ENCODE data around the gene GNB1. TPM values are rescaled to one million over a fixed set of nuclear protein-coding genes. Genes with fewer than 3 reads are reported as not detected.
"Not testable (repeated sequence)": the region's sequence is repeated elsewhere in the genome, so short reads cannot be mapped to it uniquely, and the experiment has no call there.

The GNB1 gene
- total RNA-seq, 1 donor from 2014 or later, result 327 TPM

- DNase-seq (ENCODE audit: low spot score, unreplicated experiment), result no peak
- Mint-ChIP-seq H3K4me3 (ENCODE audit: low read depth) (no peak overlapping the region), H3K9me3 (ENCODE audit: low read depth) (peaks cover 8% of the 10 kb centered on the region), H3K4me1 (ENCODE audit: low read depth) (no peaks in the 10 kb centered on the region), H3K27me3 (peaks cover 9% of the 10 kb centered on the region), H3K27ac (no peak overlapping the region), H3K36me3 (ENCODE audit: insufficient read depth) (no peaks in the 10 kb centered on the region)
- TF ChIP-seq, protein P1, sequence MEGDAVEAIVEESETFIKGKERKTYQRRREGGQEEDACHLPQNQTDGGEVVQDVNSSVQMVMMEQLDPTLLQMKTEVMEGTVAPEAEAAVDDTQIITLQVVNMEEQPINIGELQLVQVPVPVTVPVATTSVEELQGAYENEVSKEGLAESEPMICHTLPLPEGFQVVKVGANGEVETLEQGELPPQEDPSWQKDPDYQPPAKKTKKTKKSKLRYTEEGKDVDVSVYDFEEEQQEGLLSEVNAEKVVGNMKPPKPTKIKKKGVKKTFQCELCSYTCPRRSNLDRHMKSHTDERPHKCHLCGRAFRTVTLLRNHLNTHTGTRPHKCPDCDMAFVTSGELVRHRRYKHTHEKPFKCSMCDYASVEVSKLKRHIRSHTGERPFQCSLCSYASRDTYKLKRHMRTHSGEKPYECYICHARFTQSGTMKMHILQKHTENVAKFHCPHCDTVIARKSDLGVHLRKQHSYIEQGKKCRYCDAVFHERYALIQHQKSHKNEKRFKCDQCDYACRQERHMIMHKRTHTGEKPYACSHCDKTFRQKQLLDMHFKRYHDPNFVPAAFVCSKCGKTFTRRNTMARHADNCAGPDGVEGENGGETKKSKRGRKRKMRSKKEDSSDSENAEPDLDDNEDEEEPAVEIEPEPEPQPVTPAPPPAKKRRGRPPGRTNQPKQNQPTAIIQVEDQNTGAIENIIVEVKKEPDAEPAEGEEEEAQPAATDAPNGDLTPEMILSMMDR (IDR thresholded peaks at IDR 0.05; ENCODE audit: unreplicated experiment), result no peak
Measured at GRCh38 chr1:1937549-1938275, 46.8 kb upstream of the GNB1 start.

DNA sequence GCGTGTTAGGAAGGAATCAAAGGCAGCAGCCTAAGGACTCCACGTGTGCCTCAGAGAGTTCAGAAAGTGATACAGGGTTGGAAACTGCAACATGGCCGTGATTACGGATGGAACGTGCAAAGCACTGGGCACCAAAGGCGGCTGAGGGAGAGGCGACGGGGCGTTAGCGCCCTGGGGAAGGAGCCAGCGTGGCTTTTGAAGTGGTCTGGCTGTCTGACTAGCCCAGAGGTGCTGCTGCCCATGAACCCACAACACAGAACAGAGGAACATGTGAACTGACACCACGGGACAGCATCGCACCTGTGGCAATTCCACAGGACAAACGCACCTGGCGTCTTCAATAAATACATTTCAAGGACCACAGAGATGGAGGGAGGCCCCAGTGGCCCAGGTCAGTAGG lies 46.2 kb upstream of the GNB1 start:
- Mint-ChIP-seq H3K4me1 (ENCODE audit: low read depth) (no peaks in the 10 kb centered on the region), H3K36me3 (ENCODE audit: insufficient read depth) (no peaks in the 10 kb centered on the region), H3K4me3 (ENCODE audit: low read depth) (no peak overlapping the region), H3K27ac (no peak overlapping the region), H3K9me3 (ENCODE audit: low read depth) (peaks cover 8% of the 10 kb centered on the region), H3K27me3 (peaks cover 9% of the 10 kb centered on the region)
- no peak for DNase-seq (ENCODE audit: low spot score, unreplicated experiment)
- TF ChIP-seq, protein P1 (IDR thresholded peaks at IDR 0.05; ENCODE audit: unreplicated experiment), result no peak

DNA sequence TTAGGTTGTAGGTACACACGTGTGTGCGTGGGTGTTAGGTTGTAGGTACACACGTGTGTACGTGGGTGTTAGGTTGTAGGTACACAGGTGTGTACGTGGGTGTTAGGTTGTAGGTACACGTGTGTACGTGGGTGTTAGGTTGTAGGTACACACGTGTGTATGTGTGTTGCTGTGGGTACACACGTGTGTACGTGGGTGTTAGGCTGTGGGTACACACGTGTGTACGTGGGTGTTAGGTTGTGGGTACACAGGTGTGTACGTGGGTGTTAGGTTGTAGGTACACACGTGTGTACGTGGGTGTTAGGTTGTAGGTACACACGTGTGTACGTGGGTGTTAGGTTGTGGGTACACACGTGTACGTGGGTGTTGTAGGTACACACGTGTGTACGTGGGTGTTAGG lies 44.0 kb upstream of the GNB1 start:
- not testable (repeated sequence) for H3K4me1 Mint-ChIP-seq (ENCODE audit: low read depth); H3K9me3 Mint-ChIP-seq (ENCODE audit: low read depth); H3K36me3 Mint-ChIP-seq (ENCODE audit: insufficient read depth); H3K4me3 Mint-ChIP-seq (ENCODE audit: low read depth); DNase-seq (ENCODE audit: low spot score, unreplicated experiment); H3K27ac Mint-ChIP-seq; H3K27me3 Mint-ChIP-seq

- DNase-seq (ENCODE audit: low spot score, unreplicated experiment), result peak; percentile 7
- TF ChIP-seq, protein P1 (IDR thresholded peaks at IDR 0.05; ENCODE audit: unreplicated experiment), result no peak
- Mint-ChIP-seq H3K27ac (no peak overlapping the region), H3K9me3 (ENCODE audit: low read depth) (peaks cover 5% of the 10 kb centered on the region), H3K4me3 (ENCODE audit: low read depth) (no peak overlapping the region), H3K27me3 (no peaks in the 10 kb centered on the region), H3K4me1 (ENCODE audit: low read depth) (no peaks in the 10 kb centered on the region), H3K36me3 (ENCODE audit: insufficient read depth) (no peaks in the 10 kb centered on the region)
Measured at GRCh38 chr1:1929639-1930545, 39.0 kb upstream of the GNB1 start.

DNA sequence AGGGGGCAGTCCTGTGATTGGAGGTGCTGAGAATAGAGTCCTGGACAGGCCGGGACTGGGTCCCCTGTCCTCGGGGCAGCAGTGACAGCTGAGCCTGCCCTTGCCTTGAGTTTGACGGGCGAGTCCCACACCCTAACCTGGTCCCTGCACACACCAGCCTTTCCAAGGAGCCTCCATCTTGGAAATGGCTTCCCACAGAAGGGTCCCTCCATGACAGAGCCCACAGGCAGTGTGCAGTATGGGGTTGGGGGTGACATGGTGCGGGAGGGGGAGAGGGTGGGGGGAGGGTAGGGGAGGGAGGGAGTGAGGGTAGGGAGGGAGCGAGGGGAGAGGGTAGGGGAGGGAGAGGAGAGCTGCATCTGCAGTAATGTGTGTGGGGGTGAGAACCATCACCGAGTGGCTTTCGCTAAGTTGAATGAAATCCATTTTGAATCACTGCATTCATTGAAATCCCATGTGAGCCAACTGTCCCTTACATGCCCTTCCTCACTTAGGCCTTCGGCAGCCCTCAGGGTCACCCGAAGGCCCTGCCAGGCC lies 38.3 kb upstream of the GNB1 start:
- Mint-ChIP-seq H3K9me3 (ENCODE audit: low read depth) (peaks cover 3% of the 10 kb centered on the region), H3K4me1 (ENCODE audit: low read depth) (no peaks in the 10 kb centered on the region), H3K4me3 (ENCODE audit: low read depth) (no peak overlapping the region), H3K36me3 (ENCODE audit: insufficient read depth) (no peaks in the 10 kb centered on the region), H3K27ac (no peak overlapping the region), H3K27me3 (no peaks in the 10 kb centered on the region)
- DNase-seq (ENCODE audit: low spot score, unreplicated experiment), result no peak
- TF ChIP-seq, protein P1 (IDR thresholded peaks at IDR 0.05; ENCODE audit: unreplicated experiment), result no peak

Data from progenitor cell of endocrine pancreas (in vitro differentiated cells).